ENCODE measurements around the gene MAP4K3. TPM values are rescaled to one million over a fixed set of nuclear protein-coding genes. Genes with fewer than 3 reads are reported as not detected.

Gene MAP4K3
- total RNA-seq (2022; extraction: Qiagen RNA extraction), result 17.0 to 23.4 TPM (median 21.1 TPM) in 5 replicates

GRCh38 chr2:39436592-39437521 lies at the start of gene MAP4K3:
MAP4K3 (minus strand) TSS chr2:39437285; CDS start chr2:39436987, 298 bp downstream.

GRCh38 chr2:39243469-39244123 lies 193.5 kb downstream of the MAP4K3 start, which contains the start of gene CDKL4:
CDKL4 (minus strand) TSS chr2:39243970.

Other genes with a start within 250 kb of the MAP4K3 start
- gene CDKL4, start 193.3 kb downstream of the MAP4K3 start, total RNA-seq (2022; extraction: Qiagen RNA extraction), result not detected in 5 replicates
- gene TMEM178A, start 228.6 kb upstream of the MAP4K3 start, total RNA-seq (2022; extraction: Qiagen RNA extraction), result 0.12 to 0.21 TPM (median 0.15 TPM) in 4 of 5 replicates, not detected in the other